Tracheal epithelial cell (primary cell): ENCODE data around the gene KLHDC7B. TPM values are rescaled to one million over a fixed set of nuclear protein-coding genes. Genes with fewer than 3 reads are reported as not detected.

Experiments
- total RNA-seq: library from RNA; depleted of rRNA; stranded (reverse); fragments of >200 nt; gene quantifications from 2 replicates; pipeline ENCODE4 v1.2.1, GENCODE V29; 2014

The KLHDC7B gene
- total RNA-seq, result 0.24 and 0.43 TPM in 2 replicates

DNA sequence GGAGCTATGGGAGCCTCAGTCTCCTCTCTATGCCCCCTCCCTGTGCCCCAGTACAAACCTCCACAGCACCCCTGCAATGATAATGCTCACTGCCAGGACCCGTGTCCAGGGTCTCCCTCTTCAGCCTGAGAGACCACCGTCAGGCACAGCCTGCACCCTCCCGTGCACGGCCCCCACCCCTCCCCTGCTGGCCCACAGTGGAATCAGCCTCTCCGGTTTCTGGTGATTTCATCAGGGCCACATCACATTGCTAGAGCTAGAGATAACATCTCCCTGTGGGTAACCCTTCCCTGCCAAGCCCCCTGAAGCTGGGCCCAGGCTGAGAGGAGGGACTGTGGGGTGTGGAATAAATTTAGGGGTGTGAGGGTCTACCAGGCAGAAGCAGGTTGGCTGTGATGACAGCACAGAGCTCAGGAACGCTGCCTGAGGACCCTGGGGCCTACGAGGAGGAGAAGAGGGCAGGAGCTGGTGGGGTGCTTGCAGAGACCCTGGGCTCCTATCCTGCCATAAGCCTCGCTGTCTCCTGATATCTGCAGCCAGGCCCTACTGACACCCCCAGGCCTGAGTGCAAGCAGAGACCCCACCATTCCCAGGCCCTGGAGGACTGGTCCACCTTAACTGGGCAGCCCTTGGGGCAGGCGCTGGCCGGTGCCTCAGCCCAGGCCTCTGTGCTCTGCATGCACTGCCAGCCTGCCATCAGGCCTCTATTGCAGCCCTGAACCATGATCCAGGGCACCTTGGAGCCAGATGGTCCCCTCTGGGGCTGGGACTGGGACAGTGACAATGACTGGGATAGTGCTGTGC is at the start of gene KLHDC7B:
Gene KLHDC7B (plus strand): TSS at position 378 of the 804 bp plus-strand sequence. CDS start 345 bp downstream, at position 723.

DNA sequence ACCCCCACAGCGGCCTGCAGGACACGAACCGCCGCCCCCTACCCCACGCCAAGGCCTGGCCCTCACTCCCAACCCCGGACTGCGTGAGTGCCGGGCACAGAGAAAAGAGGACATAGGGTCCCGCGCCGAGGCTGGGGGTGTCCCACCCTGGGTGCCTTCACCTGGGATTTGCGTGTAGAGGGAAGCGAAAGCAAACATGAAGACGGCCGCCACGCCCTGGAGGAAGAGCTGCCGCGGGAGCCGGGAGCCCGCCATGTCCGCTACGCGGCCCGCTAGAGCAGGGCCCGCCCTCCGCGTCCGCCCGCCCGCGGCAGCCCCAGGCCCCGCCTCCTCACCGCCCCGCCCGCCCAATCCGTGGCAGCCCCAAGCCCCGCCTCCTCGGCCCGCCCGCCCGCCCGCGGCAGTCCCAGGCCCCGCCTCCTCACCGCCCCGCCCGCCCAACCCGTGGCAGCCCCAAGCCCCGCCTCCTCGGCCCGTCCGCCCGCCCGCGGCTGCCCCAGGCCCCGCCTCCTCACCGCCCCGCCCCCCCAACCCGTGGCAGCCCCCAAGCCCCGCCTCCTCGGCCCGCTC is 38.2 kb upstream of the KLHDC7B start, which contains the start of gene LMF2:
Gene LMF2 (minus strand): TSS at position 282 of the 570 bp plus-strand sequence. CDS start 27 bp downstream, at position 255.

DNA sequence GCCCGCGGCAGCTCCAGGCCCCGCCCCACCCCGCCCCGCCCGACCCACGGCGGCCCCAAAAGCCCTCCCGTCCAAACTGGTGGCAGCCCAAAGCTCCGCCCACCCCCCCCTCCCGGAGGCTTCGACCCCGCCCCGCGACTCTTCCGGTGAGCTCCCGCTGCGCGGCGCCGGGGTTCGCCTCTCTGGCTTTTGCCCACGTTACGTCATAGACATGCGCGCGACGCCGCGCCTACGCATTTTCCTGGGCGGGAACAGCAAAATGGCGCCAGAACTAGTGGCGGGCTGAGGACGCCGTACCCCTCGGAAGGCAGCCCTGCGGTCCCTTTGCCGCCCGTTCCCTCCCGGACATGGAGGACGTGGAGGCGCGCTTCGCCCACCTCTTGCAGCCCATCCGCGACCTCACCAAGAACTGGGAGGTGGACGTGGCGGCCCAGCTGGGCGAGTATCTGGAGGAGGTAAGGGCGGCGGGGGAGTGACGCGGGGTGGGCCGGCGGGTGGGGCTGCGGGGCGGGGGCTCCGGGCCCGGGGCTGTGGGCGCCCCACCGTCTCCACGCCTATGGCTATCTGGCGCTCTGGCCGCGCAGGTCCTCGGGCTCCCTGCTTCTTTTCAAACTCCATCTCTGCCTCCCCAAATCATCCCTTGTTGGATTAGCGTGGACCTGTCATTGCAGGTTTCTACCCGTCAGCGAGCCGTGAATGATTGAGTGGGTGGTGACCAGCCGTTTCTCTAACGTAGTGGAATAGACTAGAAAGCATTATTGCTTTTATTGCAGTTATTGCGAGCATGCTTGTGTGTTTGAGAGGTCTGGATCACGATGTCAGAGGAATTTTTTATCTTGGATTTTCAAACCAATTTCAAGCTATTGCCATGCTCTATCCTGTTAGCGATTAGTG is 37.5 kb upstream of the KLHDC7B start, which contains the start of gene NCAPH2:
Gene NCAPH2 (plus strand): TSS at position 234 of the 894 bp plus-strand sequence. CDS start 114 bp downstream, at position 348.

DNA sequence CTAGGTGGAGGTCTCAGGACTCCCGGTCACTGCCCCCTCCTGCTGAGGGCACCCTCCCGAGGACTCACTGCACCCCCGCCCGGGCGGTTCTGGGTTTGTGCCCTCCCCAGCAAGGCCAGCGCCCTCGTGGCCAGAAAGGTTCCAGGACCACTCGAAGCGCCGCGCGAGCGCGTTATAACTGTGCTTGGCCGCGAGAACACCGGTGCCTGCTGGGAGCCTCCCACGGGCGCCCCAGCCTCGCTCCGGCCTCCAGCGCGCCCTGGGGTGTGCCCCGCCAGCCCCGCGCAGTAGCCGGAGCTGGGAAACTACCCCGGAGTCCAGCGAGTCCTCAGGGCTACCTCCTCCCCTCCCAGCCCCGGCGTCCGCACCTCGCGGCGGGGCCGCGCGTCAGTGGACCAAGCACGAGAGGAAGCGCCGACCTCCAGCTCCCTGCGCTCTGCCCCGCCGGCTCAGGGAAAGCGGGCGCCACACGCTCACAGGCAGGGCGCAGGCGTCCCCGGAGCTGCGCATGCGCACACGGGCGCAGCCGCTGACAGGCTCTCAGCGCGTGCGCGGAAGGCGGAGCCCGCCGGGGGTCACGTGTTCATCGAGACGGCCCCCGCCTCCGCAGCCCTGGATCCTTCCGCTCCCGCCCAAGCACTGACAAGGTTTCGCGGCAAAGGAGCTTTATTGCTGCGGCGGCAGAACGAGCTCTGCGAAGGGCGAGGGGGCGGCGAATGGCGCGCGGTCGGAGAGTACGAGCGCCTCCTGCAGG is 20.4 kb upstream of the KLHDC7B start, which contains the start of gene SCO2:
Gene SCO2 (minus strand): TSS at position 495 of the 754 bp plus-strand sequence. CDS start 1,187 bp downstream, outside the sequence.

DNA sequence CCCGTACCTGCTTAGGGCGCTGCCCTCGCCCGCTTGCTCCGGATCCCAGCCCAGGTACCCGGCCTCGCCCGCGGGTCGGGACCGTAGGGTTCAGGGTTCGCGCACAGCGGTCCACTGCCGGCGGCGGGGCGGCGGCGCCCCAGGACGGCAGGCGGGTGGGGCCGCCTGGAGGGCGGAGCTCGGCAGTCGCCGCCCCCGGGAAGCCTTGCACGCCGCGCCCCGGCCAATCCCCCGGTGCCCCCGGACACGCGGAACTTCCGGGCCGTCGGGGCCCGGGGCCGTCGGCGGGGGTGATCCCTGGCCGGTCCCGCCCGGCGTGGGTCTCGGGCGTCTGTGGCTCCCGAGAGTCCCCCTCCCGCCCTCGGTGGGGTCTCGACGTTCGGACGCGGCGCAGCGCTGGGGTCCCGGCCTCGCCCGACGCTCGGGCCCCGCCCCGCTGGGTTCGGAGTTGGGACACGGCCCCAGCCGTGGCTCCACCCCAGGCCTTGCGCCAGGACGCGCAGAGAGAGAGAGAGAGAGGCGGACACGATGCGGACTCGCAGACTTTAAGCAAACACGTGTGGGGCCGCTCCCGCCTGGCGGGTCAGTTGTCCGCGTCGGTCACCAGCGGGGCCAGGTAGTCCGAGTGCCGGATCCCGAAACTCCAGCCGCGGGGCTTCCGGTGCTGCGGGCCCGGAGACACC is 15.7 kb upstream of the KLHDC7B start, which contains the start of gene TYMP:
Gene TYMP (minus strand): TSS at position 116 of the 683 bp plus-strand sequence. CDS start 303 bp downstream, outside the sequence.

GRCh38 chr22:50562523-50563412 is 17.1 kb downstream of the KLHDC7B start, which contains the start of gene SYCE3:
SYCE3 (minus strand) TSS chr22:50562919; CDS start chr22:50556405, 6,514 bp downstream.

GRCh38 chr22:50577987-50578775 is 32.5 kb downstream of the KLHDC7B start, which contains the start of gene CPT1B:
CPT1B (minus strand) TSS chr22:50578427; CDS start chr22:50577915, 512 bp downstream.

DNA sequence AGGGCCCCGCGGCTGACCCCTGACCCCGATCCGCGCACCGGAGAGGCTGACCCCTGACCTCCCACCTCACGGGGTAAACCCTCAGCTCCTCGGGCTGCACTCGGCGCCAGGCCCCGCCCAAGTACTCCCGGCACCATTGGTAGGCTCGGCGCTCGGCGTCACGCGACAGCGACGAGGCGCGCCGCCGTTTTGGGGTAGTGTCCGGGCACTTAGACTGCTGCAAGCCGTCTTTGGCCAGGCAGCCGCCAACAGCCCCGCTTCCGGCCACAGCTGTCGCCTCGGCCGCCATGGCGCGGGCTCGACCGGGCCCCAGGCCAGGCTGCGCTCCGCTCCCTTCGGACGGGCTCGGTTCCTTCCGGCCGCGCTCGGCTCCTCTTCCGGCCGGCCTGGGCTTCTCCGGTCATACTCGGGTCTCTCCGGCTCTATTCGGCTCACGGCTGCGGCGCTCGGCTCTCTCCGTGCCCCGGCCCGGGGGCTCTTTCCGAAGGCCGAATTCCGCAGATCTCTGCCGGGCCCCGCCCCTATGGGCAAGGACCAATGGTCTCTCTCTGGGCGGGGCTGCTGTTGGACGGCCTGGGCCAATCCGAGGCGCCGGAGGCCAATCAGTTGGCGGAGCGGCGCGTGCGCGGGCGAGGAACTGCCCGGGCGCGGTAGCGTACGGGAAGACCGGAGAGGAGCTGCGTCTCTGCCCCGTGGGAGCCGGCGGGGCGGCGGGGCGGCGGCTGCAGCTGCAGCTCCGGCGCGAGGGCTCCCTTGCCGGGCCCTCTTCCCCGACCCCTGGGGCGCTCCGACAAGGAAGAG is 37.0 kb downstream of the KLHDC7B start, which contains the start of gene CHKB:
Gene CHKB (minus strand): TSS at position 357 of the 801 bp plus-strand sequence. CDS start 68 bp downstream, at position 289.

DNA sequence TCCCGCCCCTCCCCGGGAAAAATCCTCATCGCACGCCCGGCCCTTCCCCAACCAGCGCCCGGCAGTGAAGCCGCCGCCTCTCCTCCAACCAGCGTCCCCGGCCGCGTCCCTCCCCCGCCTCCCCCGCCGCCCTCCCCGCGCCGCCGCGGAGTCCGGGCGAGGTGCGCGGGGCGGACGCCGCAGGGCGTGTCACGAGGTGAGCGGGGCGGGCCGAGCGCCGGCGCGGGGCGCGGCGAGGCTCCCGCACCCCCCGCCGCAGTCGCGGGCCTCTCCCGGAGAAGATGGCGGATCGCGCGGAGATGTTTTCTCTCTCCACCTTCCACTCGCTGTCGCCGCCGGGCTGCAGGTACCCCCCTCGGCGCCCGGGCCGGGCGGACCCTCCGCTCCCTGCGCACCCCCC is 54.8 kb downstream of the KLHDC7B start, which contains the start of gene MAPK8IP2:
Gene MAPK8IP2 (plus strand): TSS at position 256 of the 400 bp plus-strand sequence. CDS start 26 bp downstream, at position 282.

Other genes with a start within 250 kb of the KLHDC7B start
- 127 and 141 TPM in 2 replicates for gene PLXNB2, start 238.3 kb upstream of the KLHDC7B start, total RNA-seq
- 0.96 and 1.7 TPM in 2 replicates for gene DENND6B, start 218.9 kb upstream of the KLHDC7B start, total RNA-seq
- gene PPP6R2, start 202.6 kb upstream of the KLHDC7B start, total RNA-seq, result 44.8 and 55.9 TPM in 2 replicates
- 102 and 137 TPM in 2 replicates for gene SBF1, start 70.9 kb upstream of the KLHDC7B start, total RNA-seq
- 2.7 and 4.3 TPM in 2 replicates for gene ADM2, start 64.4 kb upstream of the KLHDC7B start, total RNA-seq
- gene MIOX, start 59.0 kb upstream of the KLHDC7B start, total RNA-seq, result 0.72 TPM in 1 of 2 replicates, not detected in the other
- 21.7 and 31.5 TPM in 2 replicates for gene LMF2, start 38.2 kb upstream of the KLHDC7B start, total RNA-seq
- 24.7 and 28.9 TPM in 2 replicates for gene NCAPH2, start 37.7 kb upstream of the KLHDC7B start, total RNA-seq
- gene SCO2, start 20.3 kb upstream of the KLHDC7B start, total RNA-seq, result 0.72 and 10.2 TPM in 2 replicates
- gene TYMP, start 15.9 kb upstream of the KLHDC7B start, total RNA-seq, result 22.0 and 234 TPM in 2 replicates
- not detected in 2 replicates for gene SYCE3, start 17.0 kb downstream of the KLHDC7B start, total RNA-seq
- 2.2 TPM in 1 of 2 replicates, not detected in the other for gene CPT1B, start 32.5 kb downstream of the KLHDC7B start, total RNA-seq
- 23.7 and 32.0 TPM in 2 replicates for gene CHKB, start 37.0 kb downstream of the KLHDC7B start, total RNA-seq
- 0.43 and 0.48 TPM in 2 replicates for gene MAPK8IP2, start 54.9 kb downstream of the KLHDC7B start, total RNA-seq
- 19.6 and 27.7 TPM in 2 replicates for gene ARSA, start 82.3 kb downstream of the KLHDC7B start, total RNA-seq
- 1.5 and 2.7 TPM in 2 replicates for gene SHANK3, start 126.9 kb downstream of the KLHDC7B start, total RNA-seq
- not detected in 2 replicates for gene ACR, start 192.3 kb downstream of the KLHDC7B start, total RNA-seq
- gene RABL2B, start 237.7 kb downstream of the KLHDC7B start, total RNA-seq, result 3.1 and 4.3 TPM in 2 replicates